Measurements from ENCODE around the gene PRAMEF2. TPM values are rescaled to one million over a fixed set of nuclear protein-coding genes. Genes with fewer than 3 reads are reported as not detected.
"Not testable (repeated sequence)": the region's sequence is repeated elsewhere in the genome, so short reads cannot be mapped to it uniquely, and the experiment has no call there.

Gene PRAMEF2
- total and polyA plus RNA-seq, 9 of the 15 experiments (the other 6 are each of a cell fraction or from before 2014, with no cell fraction given), result not detected

DNA sequence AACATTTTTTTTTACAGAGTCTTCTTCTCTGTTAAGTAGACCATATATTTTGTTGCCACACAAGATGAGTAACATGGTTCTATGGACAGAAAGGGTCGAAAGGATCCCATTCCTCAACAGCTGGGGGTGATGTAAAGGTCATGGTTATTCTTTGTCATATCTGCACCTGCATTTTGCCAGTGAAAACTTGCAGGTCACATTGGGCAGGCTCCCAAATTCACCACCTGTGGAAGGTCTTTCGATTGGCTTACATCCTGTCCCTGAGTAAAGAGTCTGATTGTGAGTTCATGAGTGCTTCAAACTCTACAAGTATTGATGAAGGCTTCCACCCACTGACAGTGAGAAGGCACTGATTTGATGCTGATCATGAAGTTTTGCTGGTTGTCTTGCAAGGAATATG is 23.6 kb upstream of the PRAMEF2 start:
- H3K36me3 ChIP-seq (ENCODE audit: control insufficient read depth, insufficient read depth, low read length); H3K9me1 ChIP-seq (ENCODE audit: control insufficient read depth, insufficient read depth, low read length); H2AFZ ChIP-seq (ENCODE audit: low read depth, low read length); H4K20me1 ChIP-seq (replicated peaks; ENCODE audit: control insufficient read depth, insufficient read depth, low read length); DNase-seq (ENCODE audit: extremely low read depth in 1 of 4, low spot score in 3 of 4); intact Hi-C loops (cut with micrococcal nuclease); BruUV-seq (replicated peaks); H3K27ac ChIP-seq (ENCODE audit: extremely low read depth, low read depth, low read length); H3K4me1 ChIP-seq (replicated peaks in 1 of 2; ENCODE audit: control insufficient read depth in 2 of 2, insufficient read depth in 2 of 2, low read length in 2 of 2); ATAC-seq; FAIRE-seq; CTCF ChIA-PET (ENCODE audit: low intra/inter-chr PET ratio); H3K9me3 ChIP-seq (replicated peaks; ENCODE audit: control insufficient read depth, insufficient read depth, low read depth, low read length); H3K79me2 ChIP-seq (ENCODE audit: control insufficient read depth, insufficient read depth, low read length); H3K9ac ChIP-seq (ENCODE audit: insufficient read depth in 1 of 2, low read depth in 2 of 2, low read length in 2 of 2); POLR2A ChIA-PET; H3K27me3 ChIP-seq (ENCODE audit: control insufficient read depth in 2 of 2, insufficient read depth in 2 of 2, low read length in 2 of 2); H3K4me2 ChIP-seq (ENCODE audit: insufficient read depth, low read length); H3K4me3 ChIP-seq: not testable (repeated sequence)
- in situ Hi-C loops (cut with MboI), result loop anchor here (5.0 kb wide), 1 partner anchor 54 kb away; the partner anchor contains the start of gene PRAMEF4
- 0% methylated on average over 2 of the region's 2 CpGs for WGBS (ENCODE audit: insufficient coverage, low coverage, missing lambda C conversion rate)

GRCh38 chr1:12848620-12849019 is 8.3 kb upstream of the PRAMEF2 start, which contains the start of gene HNRNPCL1:
TSS of gene HNRNPCL1 (minus strand) at chr1:12848720. CDS start at chr1:12848289, 431 bp downstream.
- intact Hi-C loops (cut with micrococcal nuclease); H3K4me1 ChIP-seq (replicated peaks in 1 of 2; ENCODE audit: control insufficient read depth in 2 of 2, insufficient read depth in 2 of 2, low read length in 2 of 2); ATAC-seq; H3K36me3 ChIP-seq (ENCODE audit: control insufficient read depth, insufficient read depth, low read length); H2AFZ ChIP-seq (ENCODE audit: low read depth, low read length); DNase-seq (ENCODE audit: extremely low read depth in 1 of 4, low spot score in 3 of 4); CTCF ChIA-PET (ENCODE audit: low intra/inter-chr PET ratio); POLR2A ChIA-PET; FAIRE-seq; H3K27me3 ChIP-seq (ENCODE audit: control insufficient read depth in 2 of 2, insufficient read depth in 2 of 2, low read length in 2 of 2); H3K27ac ChIP-seq (ENCODE audit: extremely low read depth, low read depth, low read length); H3K9ac ChIP-seq (ENCODE audit: insufficient read depth in 1 of 2, low read depth in 2 of 2, low read length in 2 of 2); H3K9me3 ChIP-seq (replicated peaks; ENCODE audit: control insufficient read depth, insufficient read depth, low read depth, low read length); H3K4me2 ChIP-seq (ENCODE audit: insufficient read depth, low read length); BruUV-seq (replicated peaks); H3K4me3 ChIP-seq; H3K79me2 ChIP-seq (ENCODE audit: control insufficient read depth, insufficient read depth, low read length); H3K9me1 ChIP-seq (ENCODE audit: control insufficient read depth, insufficient read depth, low read length); H4K20me1 ChIP-seq (replicated peaks; ENCODE audit: control insufficient read depth, insufficient read depth, low read length): not testable (repeated sequence)
- WGBS (ENCODE audit: insufficient coverage, low coverage, missing lambda C conversion rate), result under 1% methylated on average over 7 of the region's 7 CpGs
- in situ Hi-C loops (cut with MboI), result loop anchor here (5.0 kb wide), 1 partner anchor 269 kb away; the partner anchor contains the start of gene HNRNPCL2
